Measurements from ENCODE around the gene ERGIC3. TPM values are rescaled to one million over a fixed set of nuclear protein-coding genes. Genes with fewer than 3 reads are reported as not detected.

Gene ERGIC3
- total and polyA plus RNA-seq, 2 experiments from 2014 or later, result 309 to 369 TPM

- DNase-seq (ENCODE audit: low spot score), result peak; percentile 53
- no peak overlapping the region for H3K4me3 ChIP-seq
- H3K79me2 ChIP-seq, result no peaks in the 10 kb centered on the region
- H3K27ac ChIP-seq, result no peak overlapping the region
- peak; percentile 38 for TF ChIP-seq CTCF (IDR thresholded peaks at IDR 0.05; ENCODE audit: poor library complexity)
- no peak for TF ChIP-seq EZH2 (IDR thresholded peaks at IDR 0.05; ENCODE audit: borderline replicate concordance)
- H4K20me1 ChIP-seq (ENCODE audit: insufficient read depth, poor library complexity, severe bottlenecking), result no peaks in the 10 kb centered on the region
- no peak overlapping the region for H2AFZ ChIP-seq
- no peaks in the 10 kb centered on the region for H3K9me2 ChIP-seq (replicated peaks; ENCODE audit: insufficient read depth)
- no peaks in the 10 kb centered on the region for H3K4me1 ChIP-seq (ENCODE audit: insufficient read depth)
- H3K9me3 ChIP-seq (ENCODE audit: low read depth), result no peaks in the 10 kb centered on the region
- H3K4me2 ChIP-seq, result no peak overlapping the region
- no peaks in the 10 kb centered on the region for H3K36me3 ChIP-seq (replicated peaks; ENCODE audit: insufficient read depth, low read depth)
- no peaks in the 10 kb centered on the region for H3K27me3 ChIP-seq
- 12% methylated on average over 7 of the region's 7 CpGs for WGBS (ENCODE audit: low lambda C conversion rate, missing lambda C conversion rate)
Observed at GRCh38 chr20:35561268-35561667, 19.4 kb downstream of the ERGIC3 start.

- Histone ChIP-seq H3K4me1 (ENCODE audit: insufficient read depth) (no peaks in the 10 kb centered on the region), H3K79me2 (no peaks in the 10 kb centered on the region)
- WGBS (ENCODE audit: low lambda C conversion rate, missing lambda C conversion rate), result 63% methylated on average over 5 of the region's 5 CpGs
Observed at GRCh38 chr20:35561671-35562070, 19.8 kb downstream of the ERGIC3 start.

GRCh38 chr20:35562541-35563110 lies 20.7 kb downstream of the ERGIC3 start:
- H3K27ac ChIP-seq, result no peak overlapping the region
- H3K27me3 ChIP-seq, result no peaks in the 10 kb centered on the region
- no peak overlapping the region for H3K4me2 ChIP-seq
- no peaks in the 10 kb centered on the region for H3K79me2 ChIP-seq
- no peak overlapping the region for H3K4me3 ChIP-seq
- H3K9me3 ChIP-seq (ENCODE audit: low read depth), result no peaks in the 10 kb centered on the region
- H3K4me1 ChIP-seq (ENCODE audit: insufficient read depth), result no peaks in the 10 kb centered on the region
- no peaks in the 10 kb centered on the region for H3K36me3 ChIP-seq (replicated peaks; ENCODE audit: insufficient read depth, low read depth)
- no peak overlapping the region for H2AFZ ChIP-seq
- WGBS (ENCODE audit: low lambda C conversion rate, missing lambda C conversion rate), result 87% methylated on average over 7 of the region's 10 CpGs
- no peak for DNase-seq (ENCODE audit: low spot score)
- H3K9me2 ChIP-seq (replicated peaks; ENCODE audit: insufficient read depth), result no peaks in the 10 kb centered on the region
- no peaks in the 10 kb centered on the region for H4K20me1 ChIP-seq (ENCODE audit: insufficient read depth, poor library complexity, severe bottlenecking)
- TF ChIP-seq CTCF (IDR thresholded peaks at IDR 0.05; ENCODE audit: poor library complexity), result no peak
- TF ChIP-seq EZH2 (IDR thresholded peaks at IDR 0.05; ENCODE audit: borderline replicate concordance), result no peak
- no peak for TF ChIP-seq EZH2phosphoT487 (IDR thresholded peaks at IDR 0.05; ENCODE audit: low read depth, severe bottlenecking, unreplicated experiment)

More at GRCh38 chr20:35561671-35562070, 19.8 kb downstream of the ERGIC3 start:
- DNase-seq (ENCODE audit: low spot score), result no peak
- Histone ChIP-seq H3K4me2 (no peak overlapping the region), H3K9me3 (ENCODE audit: low read depth) (no peaks in the 10 kb centered on the region), H3K4me3 (no peak overlapping the region), H3K36me3 (replicated peaks; ENCODE audit: insufficient read depth, low read depth) (no peaks in the 10 kb centered on the region), H3K27me3 (no peaks in the 10 kb centered on the region), H3K27ac (no peak overlapping the region), H3K9me2 (replicated peaks; ENCODE audit: insufficient read depth) (no peaks in the 10 kb centered on the region), H4K20me1 (ENCODE audit: insufficient read depth, poor library complexity, severe bottlenecking) (no peaks in the 10 kb centered on the region), H2AFZ (no peak overlapping the region)
- TF ChIP-seq CTCF (IDR thresholded peaks at IDR 0.05; ENCODE audit: poor library complexity) (no peak), EZH2 (IDR thresholded peaks at IDR 0.05; ENCODE audit: borderline replicate concordance) (no peak), EZH2phosphoT487 (IDR thresholded peaks at IDR 0.05; ENCODE audit: low read depth, severe bottlenecking, unreplicated experiment) (no peak)

Measured in hepatocyte (in vitro differentiated cells).